Measurements from ENCODE around the gene LSM14A.

GRCh38 chr19:34269081-34269480 is 96.8 kb downstream of the LSM14A start:
- TF ChIP-seq POLR2A (IDR thresholded peaks at IDR 0.05; ENCODE audit: low read depth, low read length), result no peak
- no peak for TF ChIP-seq POLR2AphosphoS5 (IDR thresholded peaks at IDR 0.05; ENCODE audit: low read depth, low read length)
- no peak for TF ChIP-seq TAF1 (IDR thresholded peaks at IDR 0.05; ENCODE audit: low read depth, low read length)

Measured in GM12891 (cell line).